ENCODE data around the gene FGF14. TPM values are rescaled to one million over a fixed set of nuclear protein-coding genes. Genes with fewer than 3 reads are reported as not detected.
"Not testable (repeated sequence)": the region's sequence is repeated elsewhere in the genome, so short reads cannot be mapped to it uniquely, and the experiment has no call there.

Gene FGF14
- polyA plus RNA-seq, 4 donors, result 1.0 to 1.6 (median 1.1) TPM

DNA sequence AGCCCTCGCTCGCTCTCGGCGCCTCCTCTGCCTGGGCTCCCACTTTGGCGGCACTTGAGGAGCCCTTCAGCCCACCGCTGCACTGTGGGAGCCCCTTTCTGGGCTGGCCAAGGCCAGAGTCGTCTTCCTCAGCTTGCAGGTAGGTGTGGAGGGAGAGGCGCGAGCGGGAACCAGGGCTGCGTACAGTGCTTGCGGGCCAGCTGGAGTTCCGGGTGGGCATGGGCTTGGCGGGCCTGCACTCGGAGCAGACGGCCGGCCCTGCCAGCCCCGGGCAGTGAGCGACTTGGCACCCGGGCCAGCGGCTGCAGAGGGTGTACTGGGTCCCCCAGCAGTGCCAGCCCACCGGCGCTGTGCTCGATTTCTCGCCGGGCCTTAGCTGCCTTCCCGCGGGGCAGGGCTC, 333.5 kb downstream of the FGF14 start:
- not testable (repeated sequence) for DNase-seq (ENCODE audit: low read depth in 4 of 4, low spot score in 2 of 4)

DNA sequence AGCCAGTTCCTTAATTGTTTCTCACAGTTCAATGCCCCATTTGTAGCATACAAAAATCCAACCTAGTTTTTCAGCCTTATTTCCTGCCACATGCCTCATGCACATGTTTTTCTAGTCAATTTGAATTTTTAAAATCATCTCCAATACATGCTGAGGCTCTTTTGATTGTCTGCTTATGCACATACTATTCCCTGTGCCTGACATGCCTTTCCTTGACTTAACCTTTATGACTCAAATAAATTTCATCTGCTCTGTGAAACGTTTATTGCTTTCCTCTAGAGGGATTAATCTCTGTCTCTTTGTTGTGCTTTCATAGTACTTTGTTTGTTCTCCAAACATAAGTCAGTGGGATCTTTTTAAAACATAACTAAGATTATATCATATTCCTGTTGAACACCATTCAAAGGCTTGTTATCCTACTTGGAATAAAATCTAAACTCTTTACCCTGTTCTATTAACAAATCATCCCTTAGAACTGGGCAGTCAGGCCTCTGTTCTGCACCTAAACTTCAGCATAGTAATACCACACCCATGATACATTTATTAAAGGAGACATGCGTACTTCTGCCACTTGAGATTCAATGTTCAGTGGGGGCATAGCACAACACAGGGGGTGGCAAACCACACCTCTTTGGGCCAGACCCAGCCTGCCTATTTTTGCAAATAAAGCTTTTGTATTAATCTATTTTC, 346.6 kb downstream of the FGF14 start:
- DNase-seq (ENCODE audit: low read depth in 4 of 4, low spot score in 2 of 4), result no peak

DNA sequence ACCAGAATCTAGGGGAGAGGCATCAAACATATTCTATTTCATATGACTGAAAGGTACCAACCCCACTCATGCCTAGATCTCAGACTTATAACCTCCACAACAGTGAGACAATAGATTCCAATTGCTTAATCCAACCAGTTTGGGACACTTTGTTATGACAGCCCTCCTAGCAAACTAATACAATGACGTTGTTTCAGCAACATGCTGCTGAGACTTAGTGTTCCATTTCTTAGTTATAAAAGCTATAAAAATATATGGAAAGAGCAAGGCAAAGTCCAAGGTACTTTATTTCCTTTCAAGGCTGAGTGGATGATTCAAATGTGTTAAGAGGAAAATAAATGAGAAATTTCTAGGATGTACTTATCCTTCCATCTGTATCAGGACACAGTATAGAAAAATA, 352.0 kb downstream of the FGF14 start:
- DNase-seq (ENCODE audit: low read depth in 4 of 4, low spot score in 2 of 4), result no peak

DNA sequence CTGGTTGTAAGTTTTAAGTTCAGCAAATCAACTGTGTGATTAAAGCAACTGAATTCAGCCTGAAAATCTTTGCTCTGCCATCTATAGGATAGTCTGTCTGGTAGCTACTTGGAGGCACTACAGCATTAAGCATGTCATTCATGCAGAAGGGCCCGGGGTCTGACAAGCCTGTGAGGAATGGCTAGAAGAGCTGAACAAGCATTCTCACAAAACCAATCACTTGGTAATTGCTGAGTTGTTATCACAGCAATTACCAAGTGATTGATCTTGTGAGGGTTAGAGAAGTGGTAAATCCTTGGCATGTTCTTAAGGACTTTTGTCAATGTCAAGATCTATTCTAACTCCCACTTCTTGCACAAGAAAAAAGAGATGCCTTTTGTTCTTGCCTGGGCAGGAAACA, 356.1 kb downstream of the FGF14 start:
- DNase-seq (ENCODE audit: low read depth in 4 of 4, low spot score in 2 of 4), result no peak

DNA sequence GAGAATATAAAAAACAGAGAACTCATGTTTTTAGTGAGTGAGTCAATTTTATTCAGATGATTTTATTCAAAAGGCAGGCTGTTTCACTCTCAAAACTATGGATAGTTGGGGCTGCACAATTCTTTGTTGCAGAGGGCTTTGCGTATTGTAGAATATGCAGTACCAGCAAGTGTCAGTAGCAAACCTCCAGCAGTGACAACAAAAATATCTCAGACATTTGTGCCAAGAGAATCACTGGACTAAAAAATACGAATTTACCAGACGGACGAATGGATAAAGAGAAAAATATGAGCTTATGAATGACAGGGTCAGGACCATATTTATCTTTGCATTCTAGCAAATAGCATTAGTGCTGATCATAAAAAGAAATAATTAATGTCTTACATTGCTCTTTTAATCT, 359.1 kb downstream of the FGF14 start:
- DNase-seq (ENCODE audit: low read depth in 4 of 4, low spot score in 2 of 4), result no peak

DNA sequence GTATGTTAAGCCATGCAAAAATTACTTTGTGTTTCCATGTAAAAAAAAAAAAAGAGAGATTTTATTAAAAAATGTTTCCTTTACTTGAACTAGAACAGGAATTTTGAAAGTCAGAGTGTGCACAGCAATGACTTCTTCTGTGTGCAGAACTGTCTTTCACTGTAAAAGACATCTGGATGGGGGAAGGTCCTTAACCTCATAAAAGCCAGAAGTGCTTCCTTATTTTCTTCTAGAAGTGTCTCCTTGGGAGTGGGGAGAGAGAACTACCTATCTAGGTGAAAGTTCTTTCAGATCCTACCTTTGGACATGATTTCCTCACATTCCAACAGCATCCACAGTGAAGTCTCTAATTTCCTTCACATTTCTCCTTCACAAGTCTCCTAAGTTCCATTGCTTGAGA, 360.3 kb downstream of the FGF14 start:
- DNase-seq (ENCODE audit: low read depth in 4 of 4, low spot score in 2 of 4), result no peak

DNA sequence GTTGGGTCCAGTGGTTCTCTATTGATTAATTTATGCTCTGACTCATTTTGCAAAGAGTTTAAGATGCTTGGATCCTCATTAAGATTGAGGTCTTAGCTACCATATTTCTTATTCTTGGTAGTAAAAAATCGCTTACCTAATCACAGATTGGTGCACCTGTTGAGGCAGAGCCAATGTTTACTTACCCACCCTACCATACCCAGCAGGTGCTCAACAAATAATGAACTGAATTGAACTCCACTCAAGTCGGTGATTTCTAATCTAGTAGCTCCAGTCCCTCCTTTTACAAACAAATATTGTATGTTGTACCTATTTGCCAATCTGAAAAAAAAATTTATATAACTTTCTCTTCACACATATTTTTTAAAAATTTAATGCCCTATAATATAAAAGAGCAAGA, 361.0 kb downstream of the FGF14 start:
- no peak for DNase-seq (ENCODE audit: low read depth in 4 of 4, low spot score in 2 of 4)

DNA sequence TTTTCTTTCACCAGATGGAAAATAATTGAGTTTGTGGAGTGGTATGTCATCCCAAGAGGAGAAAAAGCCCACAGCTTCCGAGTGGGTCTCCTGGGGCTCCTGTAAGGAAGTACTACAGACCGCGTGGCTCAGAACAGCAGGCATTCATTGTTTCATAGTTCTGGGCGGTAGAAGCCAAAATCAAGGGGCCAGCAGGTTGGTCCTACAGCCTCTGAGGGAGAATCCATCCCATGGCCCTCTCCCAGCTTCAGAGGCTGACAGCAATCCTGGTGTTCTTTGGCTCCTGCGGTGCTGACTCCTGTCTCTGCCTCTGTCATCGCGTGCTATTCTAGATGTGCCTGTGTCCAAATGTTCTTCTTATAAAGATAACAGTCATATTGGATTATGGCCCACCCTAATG, 362.6 kb downstream of the FGF14 start:
- DNase-seq (ENCODE audit: low read depth in 4 of 4, low spot score in 2 of 4), result no peak

DNA sequence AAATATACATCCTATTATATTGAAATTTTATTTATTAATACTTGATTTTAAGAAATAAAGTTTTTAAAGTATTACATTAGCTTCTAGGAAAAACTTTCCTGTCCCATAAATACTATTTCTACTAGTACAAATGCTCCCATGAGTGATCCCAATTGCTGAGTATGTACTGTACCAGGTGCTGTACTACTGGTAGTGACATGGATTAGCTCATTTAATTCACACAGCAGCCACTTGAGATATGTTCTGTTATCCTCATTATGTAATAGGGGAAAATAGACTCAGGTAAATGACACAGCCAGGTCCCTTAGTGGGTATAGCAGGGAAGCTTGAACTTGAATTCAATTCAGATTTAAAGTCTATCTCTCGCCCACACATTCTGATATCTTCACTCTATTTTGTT, 363.1 kb downstream of the FGF14 start:
- DNase-seq (ENCODE audit: low read depth in 4 of 4, low spot score in 2 of 4), result no peak

DNA sequence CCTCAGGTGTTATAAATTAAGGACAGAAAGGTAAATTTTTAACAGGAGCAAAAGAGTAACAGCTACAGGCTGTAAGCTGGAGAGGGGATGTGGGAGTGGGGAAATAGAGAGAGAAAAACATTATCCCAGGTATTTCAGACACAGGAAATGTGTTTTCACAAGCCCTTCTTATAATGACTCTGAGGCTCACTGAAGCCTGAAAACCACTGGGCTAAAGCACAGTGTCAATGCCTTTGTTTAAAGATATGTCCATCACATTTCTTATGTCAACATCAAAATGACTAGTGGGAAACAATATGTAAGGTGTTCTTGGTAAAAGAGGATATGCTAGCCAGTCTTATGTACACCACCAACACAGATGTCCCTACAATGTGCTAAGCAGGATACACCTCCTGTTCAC, 365.9 kb downstream of the FGF14 start:
- no peak for DNase-seq (ENCODE audit: low read depth in 4 of 4, low spot score in 2 of 4)

DNA sequence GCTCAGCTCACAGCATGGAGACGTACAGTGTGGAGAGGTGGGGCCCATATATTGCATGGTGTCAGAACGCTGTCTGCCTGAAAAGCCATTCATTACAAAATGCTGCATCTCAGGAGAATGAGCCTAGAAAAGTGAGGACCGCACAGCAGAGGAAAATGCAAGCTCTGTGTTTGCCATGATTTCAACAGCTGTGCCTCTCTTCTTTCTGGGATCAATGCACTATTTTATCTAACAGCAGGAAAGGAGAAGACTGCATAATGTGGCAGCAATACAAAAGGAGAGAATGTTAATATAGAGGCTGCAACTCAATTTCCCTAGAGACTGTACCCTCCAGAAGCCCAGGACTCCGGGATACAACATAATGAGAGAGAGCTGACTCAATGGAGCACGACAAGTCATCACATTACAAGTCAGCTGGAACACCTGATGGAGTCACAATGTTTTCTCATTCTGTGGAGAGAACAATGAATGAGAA, 368.0 kb downstream of the FGF14 start:
- no peak for DNase-seq (ENCODE audit: low read depth in 4 of 4, low spot score in 2 of 4)

DNA sequence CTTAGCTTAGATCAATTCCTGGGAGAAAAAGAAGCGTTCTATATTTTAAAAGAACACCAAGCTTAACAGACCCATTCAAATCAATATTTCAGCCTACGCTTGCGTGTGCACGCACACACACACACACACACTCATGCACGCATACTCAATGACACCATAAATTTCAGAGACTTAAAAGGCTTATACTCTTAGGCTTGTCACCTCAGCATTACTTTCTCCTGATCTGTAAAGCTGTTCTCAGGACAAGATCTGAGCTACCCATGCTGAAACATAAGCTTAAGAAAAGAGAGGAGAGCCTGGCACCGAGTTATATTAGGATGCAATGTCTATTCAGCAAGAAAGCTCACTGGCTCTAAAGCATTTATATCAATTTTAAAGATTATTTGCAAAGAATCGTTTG, 368.5 kb downstream of the FGF14 start:
- no peak for DNase-seq (ENCODE audit: low read depth in 4 of 4, low spot score in 2 of 4)

DNA sequence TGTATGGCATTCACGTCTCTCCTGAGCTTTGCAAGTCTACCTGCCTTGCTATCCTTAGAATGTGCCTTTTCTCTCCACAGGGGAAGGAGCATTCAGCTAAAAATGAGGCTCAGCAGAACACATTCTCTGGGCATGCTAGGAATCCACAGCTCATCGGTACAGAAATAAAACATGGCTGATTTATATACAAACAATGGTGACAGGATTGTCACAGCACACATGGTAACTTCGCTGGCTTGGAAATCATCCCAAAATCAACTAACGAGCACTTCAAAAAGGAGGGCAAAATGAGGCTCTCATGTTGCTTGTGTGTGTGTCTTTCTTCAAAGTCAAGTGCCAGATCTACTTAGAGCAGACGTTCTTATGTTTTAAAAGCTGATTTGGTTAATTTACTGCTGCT, 373.0 kb downstream of the FGF14 start:
- no peak for DNase-seq (ENCODE audit: low read depth in 4 of 4, low spot score in 2 of 4)

DNA sequence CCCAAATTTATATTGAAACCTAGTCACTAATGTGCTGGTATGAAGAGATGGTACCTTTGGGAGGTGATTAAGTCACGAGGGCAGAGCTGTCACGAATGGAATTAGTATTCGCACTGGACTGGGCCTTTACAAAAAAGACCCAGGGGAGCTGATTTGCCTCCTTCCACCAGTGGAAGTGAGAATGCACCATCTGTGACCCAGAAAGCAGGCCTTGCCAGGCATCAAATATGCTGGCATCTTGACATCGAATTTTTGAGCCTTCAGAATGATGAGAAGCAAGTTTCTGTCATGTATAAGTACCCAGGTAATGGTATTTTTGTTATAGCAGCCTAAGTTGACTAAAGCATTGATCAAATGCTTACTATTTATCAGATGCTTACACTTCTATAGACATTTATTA, 373.6 kb downstream of the FGF14 start:
- DNase-seq (ENCODE audit: low read depth in 4 of 4, low spot score in 2 of 4), result no peak

DNA sequence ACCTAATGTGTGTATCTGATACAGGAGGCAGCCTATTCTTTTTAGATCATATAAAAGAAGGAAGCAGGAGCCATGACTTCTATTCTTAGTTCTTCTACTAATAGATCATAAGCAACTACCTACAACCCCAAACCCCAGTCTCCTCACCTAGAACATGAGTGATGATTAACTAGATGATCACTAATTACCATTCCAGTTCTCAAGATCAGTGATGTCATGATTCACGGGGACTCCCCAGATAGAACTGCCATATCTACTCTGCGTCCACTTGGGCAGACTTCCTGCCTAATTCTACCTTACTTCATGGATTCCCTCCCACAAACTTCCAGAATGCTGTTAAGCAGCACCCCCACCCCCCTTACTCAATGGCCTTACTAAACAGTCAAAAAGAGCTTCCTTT, 380.1 kb downstream of the FGF14 start:
- no peak for DNase-seq (ENCODE audit: low read depth in 4 of 4, low spot score in 2 of 4)

DNA sequence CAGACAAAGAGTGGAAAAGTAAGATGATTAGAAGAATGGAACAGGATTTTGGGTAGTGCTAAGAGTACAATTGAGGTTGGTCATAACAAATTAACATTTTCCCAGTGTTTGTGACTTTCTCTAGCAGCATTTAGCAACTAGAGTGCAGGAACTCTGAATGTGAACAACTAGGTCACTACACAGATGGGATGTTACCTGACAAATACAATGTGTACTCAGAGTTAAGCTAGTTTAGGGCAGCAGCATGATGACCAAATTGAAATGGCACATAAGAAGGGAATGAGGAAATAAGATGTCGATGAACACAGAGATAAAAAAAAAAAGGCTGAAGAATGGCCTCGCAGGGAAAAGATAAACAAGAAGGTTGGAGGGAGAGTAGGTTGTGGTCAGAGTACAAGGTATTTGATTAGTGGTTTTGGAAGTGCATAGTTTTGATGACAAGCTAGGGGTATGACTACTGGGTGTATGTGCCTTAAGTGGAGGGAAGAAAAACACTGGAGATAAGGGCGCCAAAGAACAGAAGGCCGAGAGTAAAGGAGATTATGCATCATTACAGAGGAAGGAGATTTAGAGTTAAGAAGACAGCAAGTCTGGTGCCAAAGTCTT, 381.1 kb downstream of the FGF14 start:
- no peak for DNase-seq (ENCODE audit: low read depth in 4 of 4, low spot score in 2 of 4)

DNA sequence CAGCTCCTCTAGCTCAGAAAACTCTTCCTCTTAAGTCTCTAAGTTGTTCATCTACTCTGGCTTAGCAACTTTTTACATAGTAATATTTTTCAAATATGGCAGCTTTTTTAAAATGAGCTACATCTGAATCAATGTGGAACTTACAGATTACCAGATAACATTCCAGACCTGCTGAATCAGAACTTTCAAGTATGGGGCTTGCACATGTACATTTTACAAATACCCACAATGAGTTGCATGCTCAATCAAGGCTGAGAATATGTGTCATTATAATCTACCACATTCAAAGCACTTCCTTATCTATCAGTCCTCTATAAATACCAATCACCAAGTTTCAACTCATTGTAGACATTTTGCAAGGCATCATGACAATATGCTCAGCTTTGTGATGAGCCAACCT, 383.1 kb downstream of the FGF14 start:
- no peak for DNase-seq (ENCODE audit: low read depth in 4 of 4, low spot score in 2 of 4)

DNA sequence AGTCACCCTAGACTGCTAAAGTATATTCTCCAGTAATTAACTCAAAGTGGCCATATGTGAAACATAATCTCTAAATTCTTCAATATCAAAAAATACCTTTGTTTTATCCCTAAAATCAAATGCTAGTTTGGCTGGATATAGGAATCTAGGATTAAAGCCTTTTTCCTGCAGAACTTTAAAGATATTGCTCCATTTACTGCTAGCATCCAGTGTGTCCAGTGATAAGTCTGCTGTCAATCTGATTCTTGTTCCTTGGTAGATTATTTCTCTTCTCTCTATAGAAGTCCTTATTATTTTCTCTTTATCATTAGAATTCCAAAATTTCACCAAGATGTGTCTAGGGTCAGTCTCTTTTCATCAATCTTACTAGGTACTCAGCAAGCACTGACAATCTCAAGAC, 384.6 kb downstream of the FGF14 start:
- no peak for DNase-seq (ENCODE audit: low read depth in 4 of 4, low spot score in 2 of 4)

DNA sequence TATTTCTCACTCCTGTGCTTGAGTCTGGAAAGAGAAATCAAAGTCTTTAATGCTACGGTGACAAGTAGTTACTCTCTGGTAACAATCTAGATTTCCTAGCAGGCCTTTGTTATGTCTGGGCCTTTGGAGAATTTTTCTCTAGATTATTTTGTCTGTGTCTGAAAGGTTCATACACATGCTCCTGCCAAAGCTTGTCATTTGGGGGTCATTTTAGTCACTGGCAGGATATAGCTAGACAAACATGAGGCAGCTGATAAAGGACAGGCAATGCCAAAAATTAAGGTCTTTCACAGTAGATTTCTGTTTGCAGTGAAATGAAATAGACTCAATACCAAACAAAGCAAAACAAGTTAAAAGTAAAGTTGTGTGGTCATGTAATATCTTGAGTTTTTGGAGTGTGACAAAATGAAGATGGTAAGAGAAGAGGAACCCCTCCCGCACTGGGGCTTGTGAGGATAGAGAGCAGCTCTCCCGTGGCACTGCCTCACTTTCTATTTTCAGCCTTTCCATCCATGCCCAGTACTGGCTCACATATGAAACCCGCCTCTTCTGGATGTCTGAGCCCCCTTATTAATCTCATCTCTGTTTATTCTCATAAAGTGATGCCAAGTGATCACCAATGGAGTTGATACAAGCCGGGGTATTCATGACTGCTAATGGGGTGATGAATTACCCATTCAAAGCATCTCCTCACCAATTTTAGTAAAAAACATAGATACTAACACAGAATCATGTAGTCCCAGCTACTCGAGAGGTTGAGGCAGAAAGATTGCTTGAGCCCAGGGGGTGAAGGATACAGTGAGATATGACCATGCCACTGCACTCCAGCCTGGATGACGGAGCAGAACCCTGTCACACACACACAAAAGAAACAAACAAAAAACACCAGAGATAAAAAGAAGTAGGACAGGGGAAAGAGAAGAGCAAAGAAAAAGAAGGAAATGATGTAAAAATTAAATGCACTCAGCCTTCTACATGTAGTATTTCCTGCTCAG, 389.3 kb downstream of the FGF14 start:
- DNase-seq (ENCODE audit: low read depth in 4 of 4, low spot score in 2 of 4), result no peak

DNA sequence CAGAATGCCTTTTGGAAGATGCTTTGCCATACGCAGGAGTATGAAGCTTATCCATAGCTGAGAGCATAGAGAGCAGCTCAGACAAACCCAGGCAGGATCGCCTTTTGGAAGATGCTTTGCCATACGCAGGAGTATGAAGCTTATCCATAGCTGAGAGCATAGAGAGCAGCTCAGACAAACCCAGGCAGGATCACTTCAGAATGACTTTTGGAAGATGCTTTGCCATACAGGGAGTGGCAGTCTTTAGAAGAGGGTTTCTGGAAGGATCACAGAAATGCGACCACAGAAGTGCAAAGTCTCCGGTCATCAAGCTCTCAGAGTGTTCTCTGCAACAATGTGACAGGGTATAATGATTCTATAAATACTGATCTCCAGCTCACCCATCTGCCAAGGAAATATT, 390.4 kb downstream of the FGF14 start:
- not testable (repeated sequence) for DNase-seq (ENCODE audit: low read depth in 4 of 4, low spot score in 2 of 4)

DNA sequence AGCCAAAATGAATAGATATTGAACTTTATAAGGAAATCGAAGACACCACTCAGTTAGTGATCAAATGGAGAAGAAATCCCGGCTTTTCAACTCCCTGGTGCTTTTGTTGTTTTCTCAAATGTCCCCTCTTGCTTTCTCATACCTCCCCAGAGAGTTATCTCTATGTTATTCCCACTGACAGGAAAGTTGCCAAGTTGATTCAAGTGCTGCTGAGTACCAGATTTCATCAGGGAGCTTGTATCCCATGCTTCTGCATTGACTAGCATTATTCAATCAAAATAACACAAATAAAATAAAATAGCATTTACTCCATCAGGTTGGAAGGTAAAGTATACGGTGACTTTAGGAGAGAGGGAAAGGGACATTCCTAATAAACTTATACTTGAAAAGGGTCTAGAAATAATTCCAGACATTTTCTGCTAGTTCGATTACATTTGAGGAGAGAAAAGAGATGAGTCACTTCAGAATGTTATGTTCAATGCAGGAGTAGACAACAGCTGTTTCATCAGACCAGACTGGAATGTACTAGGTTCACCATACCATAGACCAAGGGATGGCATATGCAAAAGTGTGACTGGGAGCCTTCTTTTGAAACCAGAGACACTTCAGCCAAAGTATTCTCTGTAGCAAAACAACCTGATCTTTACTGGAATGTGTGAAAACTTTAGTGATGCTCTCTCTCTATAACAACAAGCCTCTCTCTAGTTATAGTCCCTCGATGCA, 397.8 kb downstream of the FGF14 start:
- DNase-seq (ENCODE audit: low read depth in 4 of 4, low spot score in 2 of 4), result no peak

Data from left renal cortex interstitium (tissue), 4 donors.